Vagina (tissue), 2 donors: ENCODE measurements around the gene MEIOC. TPM values are rescaled to one million over a fixed set of nuclear protein-coding genes. Genes with fewer than 3 reads are reported as not detected.

Source experiments
- DNase-seq, 2 donors: peaks; one replicate each; pipeline ENCODE4 v3.0.0-alpha.2; 2017; ENCODE audit errors: extremely low spot score in 2 of 2
- H3K27ac ChIP-seq: fragments of 200-600 bp; sonication (generic); one replicate; pipeline ENCODE4 v1.5.1; 2019
- H3K27me3 ChIP-seq: fragments of 200-600 bp; sonication (generic); one replicate; pipeline ENCODE4 v1.5.1; 2019
- H3K36me3 ChIP-seq, 2 donors: fragments of 200-600 bp; sonication (generic); one replicate each; pipeline ENCODE4 v1.5.1; 2017 to 2019
- H3K4me1 ChIP-seq: fragments of 200-600 bp; sonication (generic); one replicate; pipeline ENCODE4 v1.5.1; 2019
- H3K4me3 ChIP-seq, 2 donors: fragments of 200-600 bp; sonication (generic); 1 replicate in 1 of 2; 2 replicates in 1 of 2; pipeline ENCODE4 v1.5.1; 2016 to 2019
- H3K9me3 ChIP-seq: fragments of 200-600 bp; sonication (generic); one replicate; pipeline ENCODE4 v1.5.1; 2019
- CTCF ChIP-seq, 3 experiments: fragments of 450-650 bp in 2 of 3; fragments of 200-600 bp in 1 of 3; sonication (generic) in 1 of 3; IDR thresholded peaks; one replicate each; pipeline ENCODE4 v1.5.1; 2017 to 2019; ENCODE audit warnings: antibody characterized with exemption in 3 of 3, mild to moderate bottlenecking in 2 of 3, moderate library complexity in 2 of 3
- POLR2A ChIP-seq, 2 donors: fragments of 450-650 bp; IDR thresholded peaks; one replicate each; pipeline ENCODE4 v1.6.1; 2017; ENCODE audit warnings: antibody characterized with exemption in 2 of 2, mild to moderate bottlenecking in 2 of 2, moderate library complexity in 2 of 2
- POLR2AphosphoS5 ChIP-seq, 2 donors: sonication (generic); formaldehyde crosslinking; IDR thresholded peaks; one replicate each; pipeline ENCODE4 v1.9.0; 2017; ENCODE audit warnings: antibody characterized with exemption in 2 of 2, mild to moderate bottlenecking in 2 of 2, low read depth in 1 of 2; ENCODE audit not compliant: insufficient read depth in 1 of 2
- intact Hi-C: fragments of 100-400 bp; cut with DNase I; formaldehyde crosslinking; loops from one replicate; pipeline ENCODE4 v1.15.1; 2023
- small RNA-seq: library from RNA; depleted of rRNA; stranded (forward); fragments of <200 nt; gene quantifications from one replicate; pipeline ENCODE3, GENCODE V24; 2016
- total RNA-seq: library from RNA; depleted of rRNA; stranded (reverse); fragments of >200 nt; gene quantifications from one replicate; pipeline ENCODE4 v1.2.3, GENCODE V29; 2016

Gene MEIOC
- total RNA-seq, 1 donor from 2014 or later, result not detected

GRCh38 chr17:44722254-44722653, 66.0 kb downstream of the MEIOC start:
- TF ChIP-seq CTCF (IDR thresholded peaks at IDR 0.05) (no peak), POLR2AphosphoS5 (IDR thresholded peaks at IDR 0.05; ENCODE audit: insufficient read depth in 1 of 2, low read depth in 1 of 2) (no peak), POLR2A (IDR thresholded peaks at IDR 0.05) (no peak)
- Histone ChIP-seq H3K9me3 (no peaks in the 10 kb centered on the region), H3K4me3 (no peak overlapping the region), H3K27me3 (no peaks in the 10 kb centered on the region), H3K27ac (no peak overlapping the region), H3K4me1 (no peaks in the 10 kb centered on the region), H3K36me3 (peaks cover 0 to 6% of the 10 kb centered on the region in 2 donors)
- intact Hi-C loops, result no loop called here
- no peak for DNase-seq

Small RNA genes lying within 50 kb of the gene (small RNA-seq; reads per million reads assigned to genes)
- gene RN7SL819P (not detected), gene SMCO4P1 (not detected)

Other genes with a start within 250 kb of the MEIOC start
- 39.0 TPM for gene GPATCH8, start 153.1 kb upstream of the MEIOC start, total RNA-seq
- gene FZD2, start 99.0 kb upstream of the MEIOC start, total RNA-seq, result 7.6 TPM
- 15.5 TPM for gene CCDC43, start 33.3 kb downstream of the MEIOC start, total RNA-seq
- gene DBF4B, start 52.2 kb downstream of the MEIOC start, total RNA-seq, result 4.7 TPM
- gene ADAM11, start 102.5 kb downstream of the MEIOC start, total RNA-seq, result 3.7 TPM
- 10.1 TPM for gene GJC1, start 173.8 kb downstream of the MEIOC start, total RNA-seq
- gene HIGD1B, start 191.4 kb downstream of the MEIOC start, total RNA-seq, result not detected
- gene EFTUD2, start 243.0 kb downstream of the MEIOC start, total RNA-seq, result 55.5 TPM